Islet of Langerhans (tissue), 1 donor: ENCODE results near the gene PITPNB.

ENCODE experiments used
- FAIRE-seq: peaks from one replicate; lab custom pipeline; 2011; peaks lifted over from hg19 to GRCh38; lab: Jason Lieb, UNC

Gene PITPNB

GRCh38 chr22:27878541-27878940, 40.5 kb downstream of the PITPNB start:
- no peak for FAIRE-seq

- no peak for FAIRE-seq
Observed at GRCh38 chr22:27877501-27877900, 41.6 kb downstream of the PITPNB start.

GRCh38 chr22:27876684-27877083, 42.4 kb downstream of the PITPNB start:
- FAIRE-seq, result peak; percentile 47

- no peak for FAIRE-seq
Observed at GRCh38 chr22:27875951-27876350, 43.1 kb downstream of the PITPNB start.

DNA sequence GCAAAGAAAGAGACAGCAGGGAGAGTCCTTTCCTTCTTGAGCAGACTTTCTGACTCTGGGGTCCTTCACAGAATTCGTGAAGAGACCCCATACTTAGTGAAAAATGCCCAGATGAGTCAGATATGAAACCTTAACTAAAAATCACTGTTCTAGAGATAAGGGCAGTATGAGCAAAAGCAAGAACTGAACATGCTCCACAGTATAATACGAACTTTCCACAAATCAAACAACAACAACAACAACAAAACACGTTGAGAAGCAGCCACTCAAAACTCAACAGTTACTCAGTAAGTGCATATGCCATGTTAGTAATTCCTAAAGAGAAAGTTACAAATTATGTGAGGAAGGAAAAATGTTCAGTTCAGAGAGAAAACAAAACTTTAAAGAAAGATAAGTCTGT, 44.3 kb downstream of the PITPNB start:
- no peak for FAIRE-seq

GRCh38 chr22:27874185-27874584, 44.9 kb downstream of the PITPNB start:
- FAIRE-seq, result no peak

- FAIRE-seq, result no peak
Observed at GRCh38 chr22:27873472-27873871, 45.6 kb downstream of the PITPNB start.

DNA sequence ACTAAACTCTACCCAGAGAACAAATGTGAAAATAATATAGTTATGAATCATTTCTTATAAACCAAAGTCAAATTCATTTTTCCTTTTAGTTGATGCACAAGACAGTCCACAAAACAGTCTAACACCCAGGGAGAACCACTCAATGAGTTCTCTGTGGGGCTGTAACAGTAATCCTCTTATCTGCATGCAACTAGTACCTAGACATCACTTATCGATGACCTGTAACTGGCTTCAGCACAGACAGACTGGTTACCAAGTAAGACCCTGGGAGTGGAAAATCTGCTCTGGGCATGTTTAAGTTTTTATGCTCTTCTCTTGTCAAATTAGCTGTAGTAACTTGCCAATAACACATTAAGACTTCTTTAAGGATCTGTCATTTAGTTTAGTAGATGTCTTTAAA, 46.6 kb downstream of the PITPNB start:
- no peak for FAIRE-seq

- no peak for FAIRE-seq
Observed at GRCh38 chr22:27871306-27872014, 47.6 kb downstream of the PITPNB start.

DNA sequence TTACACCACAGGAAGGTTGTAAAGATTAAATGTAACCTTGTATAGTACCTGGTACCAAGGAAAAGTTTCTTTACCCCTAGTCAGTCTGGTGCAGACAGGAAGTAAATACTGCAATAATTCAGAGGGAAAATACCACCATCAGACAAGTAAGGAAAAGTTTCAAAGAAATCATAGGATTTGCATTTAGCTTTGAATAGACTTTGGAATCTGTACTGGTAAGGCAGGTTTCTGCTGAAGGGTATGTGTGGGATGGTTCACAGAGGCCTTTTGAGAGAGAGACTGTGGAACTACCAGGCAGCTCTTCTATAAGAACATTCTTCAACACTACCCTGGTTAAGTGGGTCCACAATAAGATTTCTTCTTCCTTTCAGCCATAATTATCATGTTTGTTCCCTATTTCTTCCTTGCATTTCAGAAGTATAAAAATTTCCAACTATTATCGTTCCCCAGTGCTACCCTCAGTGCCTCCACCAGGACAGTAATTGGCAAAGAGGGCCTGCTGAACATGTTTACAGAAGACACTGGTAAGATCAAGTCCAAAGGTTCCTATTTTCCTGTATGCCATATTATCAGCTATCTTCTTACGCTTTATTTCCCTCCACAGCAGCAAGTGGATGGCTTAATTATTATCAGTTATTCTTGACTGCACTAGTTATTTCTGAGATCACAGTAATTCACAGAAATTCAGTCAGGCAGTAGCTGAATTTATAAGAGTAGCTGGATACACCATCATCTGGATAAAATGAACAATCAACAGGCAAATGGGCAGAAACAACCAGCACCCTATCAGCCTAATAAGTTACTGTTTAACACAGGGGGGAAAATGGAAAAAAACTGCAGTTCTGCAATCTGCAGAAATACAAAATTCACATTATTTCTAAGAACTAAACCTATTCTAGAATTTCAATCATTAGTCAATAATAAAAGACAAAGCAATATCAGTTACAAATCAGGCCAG, 48.5 kb downstream of the PITPNB start:
- FAIRE-seq, result peak; percentile 95

DNA sequence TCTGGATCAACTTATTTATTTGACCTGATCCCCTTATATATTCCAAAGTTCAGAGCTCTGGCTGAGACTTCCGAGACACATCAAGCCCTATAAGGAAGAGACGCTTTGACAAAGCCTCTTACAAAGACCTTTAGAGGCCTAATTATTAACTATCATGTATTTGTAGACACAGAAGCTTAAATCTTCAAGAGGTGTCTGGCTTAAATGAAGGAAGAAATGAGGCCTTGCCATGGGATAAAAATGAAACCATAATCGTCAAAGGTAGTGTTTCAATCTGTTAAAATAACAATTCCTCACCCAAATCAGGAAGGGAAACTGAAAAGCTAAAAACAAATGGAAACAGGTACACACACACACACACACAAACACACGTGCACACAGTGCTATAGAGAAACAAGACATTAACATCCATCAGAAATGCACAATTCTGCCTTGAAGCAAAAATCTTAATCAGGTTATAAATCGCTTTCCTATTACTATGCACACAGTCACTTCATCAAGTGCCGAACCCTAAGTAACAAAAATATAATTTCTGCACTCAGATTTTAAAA, 50.2 kb downstream of the PITPNB start:
- peak; percentile 60 for FAIRE-seq

- FAIRE-seq, result peak; percentile 5
Observed at GRCh38 chr22:27867953-27868731, 50.9 kb downstream of the PITPNB start.

DNA sequence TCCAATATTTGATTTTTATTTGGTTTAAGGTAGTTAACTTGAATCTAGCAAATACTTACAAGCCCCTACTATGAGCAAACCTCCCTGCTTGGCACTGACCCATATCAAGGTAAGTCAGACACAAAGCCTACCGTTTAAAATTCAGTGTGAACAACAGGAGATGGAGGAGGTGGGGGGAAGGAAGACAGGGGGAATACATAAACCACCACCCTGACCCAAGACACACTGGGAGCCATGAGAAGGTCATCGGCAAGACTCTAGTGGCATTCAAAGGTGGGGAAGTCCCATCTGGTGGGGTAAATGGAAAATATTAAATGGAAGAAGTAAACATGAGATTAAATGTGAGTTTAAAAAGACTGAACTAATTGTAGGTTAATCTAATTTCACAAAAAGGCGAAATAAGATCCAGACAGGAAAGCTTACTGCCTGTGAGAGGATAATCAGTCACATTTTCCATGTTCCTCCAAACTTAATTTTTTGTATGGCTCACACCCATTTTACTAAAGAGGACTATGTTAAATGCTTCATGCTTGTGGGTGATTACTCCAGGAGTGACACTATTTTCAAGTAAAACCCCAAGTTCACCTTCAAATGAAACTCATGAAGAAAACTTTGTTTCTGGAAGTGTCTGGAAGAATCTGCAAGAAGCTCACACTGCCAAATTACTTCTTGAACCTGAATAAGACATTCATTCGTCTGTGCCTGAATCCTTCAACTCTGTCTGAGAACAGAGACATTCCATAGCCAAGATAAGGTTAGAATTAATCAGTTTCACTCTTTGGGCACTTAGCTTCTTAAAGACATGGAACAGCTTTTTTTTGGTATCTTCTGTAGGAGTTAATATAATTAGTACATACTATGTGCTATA, 51.7 kb downstream of the PITPNB start:
- peak; percentile 13 for FAIRE-seq

DNA sequence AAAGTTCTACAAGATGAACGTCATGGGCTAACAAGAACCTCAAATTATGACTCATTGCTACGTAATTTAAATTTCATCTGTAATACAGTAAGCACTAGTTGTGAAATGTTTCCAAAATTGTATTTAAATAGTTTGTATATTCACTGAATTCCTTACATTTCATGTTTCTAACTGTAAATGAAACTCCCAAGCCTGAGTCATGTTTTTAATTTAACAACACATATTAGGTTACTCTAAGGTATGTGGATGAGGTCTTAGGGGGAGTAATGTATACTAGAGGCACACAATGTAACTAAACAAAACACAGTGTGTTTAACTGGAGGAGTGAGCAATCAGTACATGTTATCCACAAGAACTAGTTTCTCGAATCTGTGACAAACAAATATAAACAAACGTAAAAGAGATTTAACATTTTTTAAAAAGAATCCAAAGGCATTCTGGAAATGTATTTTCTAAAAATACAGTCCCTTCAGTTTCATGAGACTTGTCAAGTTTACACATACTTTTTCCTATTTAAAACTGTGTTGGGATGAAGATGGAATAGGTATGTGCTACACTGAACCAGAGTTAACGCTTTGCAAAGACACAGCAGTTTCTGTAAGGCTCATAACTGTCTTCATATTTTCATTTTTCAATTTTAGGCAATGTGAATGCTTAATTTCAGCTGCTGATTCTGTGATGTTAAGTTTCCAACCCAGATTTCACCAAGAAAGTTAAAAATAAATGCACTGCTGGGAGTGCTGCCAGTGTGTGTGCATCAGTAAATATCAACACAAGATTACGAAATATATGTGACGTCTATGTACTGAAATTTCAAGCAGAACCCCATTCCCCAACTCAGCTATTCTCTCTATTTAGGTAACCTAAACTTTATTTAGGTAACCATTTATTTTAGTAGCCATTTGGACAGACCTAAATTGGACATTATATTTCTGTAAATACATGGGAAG, 52.6 kb downstream of the PITPNB start:
- peak; percentile 86 for FAIRE-seq

GRCh38 chr22:27865496-27865895, 53.6 kb downstream of the PITPNB start:
- no peak for FAIRE-seq

GRCh38 chr22:27863556-27863955, 55.5 kb downstream of the PITPNB start:
- peak; percentile 9 for FAIRE-seq

DNA sequence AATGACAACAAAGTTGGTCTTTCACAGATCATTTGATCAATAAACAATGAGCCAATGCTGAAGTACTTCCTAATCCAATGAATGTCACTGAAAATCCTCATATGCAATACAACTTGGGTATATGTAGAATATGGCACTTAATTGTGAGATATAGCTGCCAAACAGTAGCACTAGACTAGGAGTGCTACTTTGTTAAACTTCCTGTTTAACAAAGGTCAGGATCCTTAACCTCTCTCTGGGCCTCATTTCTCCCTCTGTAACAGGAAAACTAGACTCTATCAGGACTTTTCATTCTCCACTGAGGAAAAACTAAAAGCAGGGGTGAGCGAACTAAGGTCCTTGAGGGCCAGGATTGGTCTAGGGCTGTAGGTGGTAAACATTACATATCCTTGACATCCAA, 56.1 kb downstream of the PITPNB start:
- no peak for FAIRE-seq

DNA sequence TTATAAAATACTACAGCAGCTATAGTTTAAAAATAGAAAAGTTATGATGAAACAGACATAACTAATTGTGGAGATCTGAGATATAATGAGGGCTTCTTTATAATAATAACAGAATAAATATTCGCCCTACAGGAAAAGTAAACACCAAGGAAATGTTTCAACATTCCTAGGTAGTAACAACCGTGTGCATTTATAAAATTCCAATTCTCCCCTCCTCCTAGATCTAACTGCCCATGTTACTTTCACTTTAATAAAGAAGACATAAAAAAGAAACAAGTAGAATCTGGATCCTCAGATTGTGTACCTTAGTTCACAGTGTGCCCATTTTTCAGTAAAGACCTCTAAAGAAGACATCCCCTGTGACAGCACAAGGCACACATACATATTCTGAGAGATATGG, 59.7 kb downstream of the PITPNB start:
- peak; percentile 55 for FAIRE-seq

GRCh38 chr22:27858626-27859025, 60.4 kb downstream of the PITPNB start:
- peak; percentile 73 for FAIRE-seq

DNA sequence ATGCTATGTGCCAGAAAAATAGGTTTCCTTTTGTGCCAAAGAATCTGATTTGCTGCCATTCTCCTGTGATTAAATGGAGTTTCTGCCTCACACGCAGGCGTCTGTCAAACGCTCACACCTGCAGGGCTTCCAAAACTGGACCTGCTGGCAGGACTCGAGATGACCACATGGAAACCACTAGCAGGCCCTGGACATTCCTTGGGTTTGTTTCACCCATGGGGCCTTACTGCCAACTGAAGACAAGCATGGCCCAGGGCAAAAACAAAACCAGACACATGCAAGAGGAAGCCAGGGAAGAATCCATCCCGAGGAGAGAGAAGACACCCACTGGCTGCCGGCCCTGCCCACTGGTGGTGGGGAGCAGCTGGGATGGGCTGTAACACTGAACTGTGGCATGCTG, 61.6 kb downstream of the PITPNB start:
- no peak for FAIRE-seq
